Stimulated activated CD4-positive, alpha-beta T cell treated with anti-CD3 and anti-CD28 coated beads, Interleukin-15, amount 100 ng/mL, for 48 hours (primary cell): ENCODE results near the gene ABHD8.

ENCODE experiments used
- DNase-seq, 2 donors: peaks; one replicate each; pipeline ENCODE4 v3.0.0-alpha.2; 2020; ENCODE audit warnings: low read depth in 2 of 2

The ABHD8 gene

GRCh38 chr19:17242431-17243208 lies 60.6 kb downstream of the ABHD8 start:
- DNase-seq: no peak
